Loucy (cell line): Measurements from ENCODE around the gene LZTFL1.

Experiments used
- H2AFZ ChIP-seq: fragments of 200-600 bp; sonication (generic); 2 replicates; pipeline ENCODE4 v1.6.0; 2016; ENCODE audit warnings: antibody characterized with exemption, mild to moderate bottlenecking, low read length, moderate library complexity
- H3F3A ChIP-seq: fragments of 200-600 bp; 2 replicates; pipeline ENCODE4 v1.6.0; 2016; ENCODE audit warnings: antibody characterized with exemption, low read depth, mild to moderate bottlenecking
- H3K27me3 ChIP-seq: fragments of 200-600 bp; sonication (generic); 2 replicates; pipeline ENCODE4 v1.6.1; 2014; ENCODE audit warnings: low read length, mild to moderate bottlenecking; ENCODE audit not compliant: insufficient read depth, poor library complexity, severe bottlenecking
- H3K36me3 ChIP-seq: fragments of 200-600 bp; sonication (generic); 2 replicates; pipeline ENCODE4 v1.6.1; 2016; ENCODE audit warnings: low read length; ENCODE audit not compliant: insufficient read depth
- H3K4me1 ChIP-seq: fragments of 200-600 bp; sonication (generic); 2 replicates; pipeline ENCODE4 v1.5.1; 2014; ENCODE audit warnings: low read length, mild to moderate bottlenecking; ENCODE audit not compliant: insufficient read depth, poor library complexity, severe bottlenecking
- H3K4me2 ChIP-seq: fragments of 200-600 bp; sonication (generic); 2 replicates; pipeline ENCODE4 v1.6.0; 2014; ENCODE audit warnings: antibody characterized with exemption, low read length, low read depth, mild to moderate bottlenecking; ENCODE audit not compliant: poor library complexity, severe bottlenecking
- H3K4me3 ChIP-seq: fragments of 200-600 bp; sonication (generic); 2 replicates; pipeline ENCODE4 v1.5.1; 2014; ENCODE audit warnings: low read length, mild to moderate bottlenecking, mixed read lengths; ENCODE audit not compliant: poor library complexity, severe bottlenecking
- H3K79me2 ChIP-seq: fragments of 200-600 bp; sonication (generic); 2 replicates; pipeline ENCODE4 v1.6.1; 2014; ENCODE audit warnings: low read length; ENCODE audit not compliant: insufficient read depth
- H3K9ac ChIP-seq: fragments of 200-600 bp; sonication (generic); 2 replicates; pipeline ENCODE4 v1.6.0; 2014; ENCODE audit warnings: mild to moderate bottlenecking, low read depth, low read length, moderate library complexity; ENCODE audit not compliant: poor library complexity, severe bottlenecking
- H3K9me2 ChIP-seq: fragments of 200-600 bp; sonication (generic); replicated peaks from 2 replicates; pipeline ENCODE4 v1.6.1; 2016; ENCODE audit warnings: low read depth, low read length, mixed read lengths
- H3K9me3 ChIP-seq: fragments of 200-600 bp; sonication (generic); 2 replicates; pipeline ENCODE4 v1.6.1; 2014; ENCODE audit warnings: mild to moderate bottlenecking, antibody characterized with exemption, low read length, low read depth; ENCODE audit not compliant: insufficient read depth
- H4K20me1 ChIP-seq: fragments of 200-600 bp; sonication (generic); 2 replicates; pipeline ENCODE4 v1.6.0; 2014; ENCODE audit warnings: antibody characterized with exemption, low read length, mild to moderate bottlenecking; ENCODE audit not compliant: insufficient read depth, poor library complexity, severe bottlenecking
- EZH2phosphoT487 ChIP-seq: fragments of 200-600 bp; IDR thresholded peaks from 2 replicates; pipeline ENCODE4 v1.6.1; 2018; ENCODE audit warnings: antibody characterized with exemption, mild to moderate bottlenecking, moderate library complexity, borderline replicate concordance
- TF ChIP-seq, protein P1 (sequence below): fragments of 200-600 bp; sonication (generic); conservative IDR thresholded peaks from 2 replicates; pipeline ENCODE4 v1.5.1; 2014; ENCODE audit warnings: mild to moderate bottlenecking, antibody characterized with exemption, low read length

The LZTFL1 gene

DNA sequence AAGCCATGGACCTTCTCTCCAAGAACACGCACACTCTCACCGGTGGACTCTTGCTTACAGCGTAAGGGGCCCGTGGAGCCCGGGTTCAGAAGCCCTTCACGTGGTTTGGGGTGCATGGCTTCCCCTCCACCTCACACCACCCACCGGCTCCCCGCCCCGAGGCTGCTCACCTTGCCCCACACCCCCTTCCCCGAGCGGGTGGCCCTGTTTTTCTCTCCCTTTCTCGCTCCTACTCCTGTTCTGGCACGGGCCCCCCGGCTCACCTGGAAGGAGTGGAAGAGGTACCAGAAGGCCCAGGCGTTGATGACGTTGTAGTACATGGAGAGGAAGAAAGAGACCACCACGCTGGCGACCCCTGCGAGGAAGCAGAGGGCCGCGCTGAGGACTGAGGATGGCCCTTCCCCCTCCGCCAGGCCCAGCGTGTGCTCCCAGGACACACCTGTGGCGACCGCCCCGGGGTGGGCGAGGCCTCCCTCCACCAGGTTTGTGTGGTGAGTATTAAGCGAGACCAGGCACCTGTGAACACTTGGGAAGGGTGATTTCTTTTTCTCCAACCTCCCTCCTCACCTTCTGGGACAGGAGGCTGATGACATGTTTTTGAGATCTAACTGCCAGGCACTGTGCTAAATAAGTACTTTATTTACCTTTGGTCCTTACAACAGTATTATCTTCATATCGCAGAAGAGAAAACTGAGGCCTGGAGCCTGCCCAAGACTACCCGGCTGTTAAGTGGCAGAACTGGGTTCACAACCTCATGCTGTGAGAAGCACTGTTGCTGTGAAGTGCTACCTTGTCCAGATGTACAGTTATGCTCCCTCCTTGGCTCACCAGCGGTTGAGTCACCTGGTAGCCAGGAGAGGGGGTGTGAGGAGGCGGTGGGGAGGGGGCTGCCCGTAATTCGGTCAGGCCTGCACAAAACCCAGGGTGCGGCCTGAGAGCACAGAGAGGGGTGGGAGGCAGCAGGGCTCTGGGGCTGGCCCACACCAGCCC is 61.9 kb downstream of the LZTFL1 start:
- no peaks in the 10 kb centered on the region for H3K36me3 ChIP-seq

DNA sequence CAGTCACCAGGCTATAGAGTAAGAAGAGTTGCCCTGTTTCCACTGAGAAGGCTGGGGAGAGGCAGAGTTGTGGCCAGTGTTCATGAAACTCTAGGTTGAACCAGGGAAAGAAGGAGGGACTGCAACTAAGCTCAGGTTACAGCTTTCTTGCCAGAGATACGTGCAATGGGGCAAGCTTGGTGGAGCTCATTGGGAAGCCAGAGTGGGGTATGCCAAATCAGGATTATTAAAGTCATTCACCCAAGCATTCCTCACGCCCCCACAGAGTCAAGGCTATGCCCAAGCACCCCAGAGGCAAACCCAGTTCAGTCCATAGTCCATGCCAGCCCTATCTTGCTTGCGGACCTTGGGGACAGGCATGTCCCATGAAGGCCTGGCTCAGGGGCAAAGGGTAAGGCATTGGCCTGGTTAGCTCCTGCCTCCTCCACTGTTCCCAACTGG is 63.1 kb downstream of the LZTFL1 start:
- Histone ChIP-seq H3F3A (no peaks in the 10 kb centered on the region), H3K9me3 (no peaks in the 10 kb centered on the region), H2AFZ (no peak overlapping the region), H3K4me2 (no peak overlapping the region), H3K36me3 (no peaks in the 10 kb centered on the region), H4K20me1 (no peaks in the 10 kb centered on the region), H3K27me3 (peaks cover 9% of the 10 kb centered on the region), H3K9ac (no peak overlapping the region), H3K4me1 (no peaks in the 10 kb centered on the region), H3K4me3 (no peak overlapping the region), H3K9me2 (no peaks in the 10 kb centered on the region), H3K79me2 (no peaks in the 10 kb centered on the region)
- TF ChIP-seq, protein P1, sequence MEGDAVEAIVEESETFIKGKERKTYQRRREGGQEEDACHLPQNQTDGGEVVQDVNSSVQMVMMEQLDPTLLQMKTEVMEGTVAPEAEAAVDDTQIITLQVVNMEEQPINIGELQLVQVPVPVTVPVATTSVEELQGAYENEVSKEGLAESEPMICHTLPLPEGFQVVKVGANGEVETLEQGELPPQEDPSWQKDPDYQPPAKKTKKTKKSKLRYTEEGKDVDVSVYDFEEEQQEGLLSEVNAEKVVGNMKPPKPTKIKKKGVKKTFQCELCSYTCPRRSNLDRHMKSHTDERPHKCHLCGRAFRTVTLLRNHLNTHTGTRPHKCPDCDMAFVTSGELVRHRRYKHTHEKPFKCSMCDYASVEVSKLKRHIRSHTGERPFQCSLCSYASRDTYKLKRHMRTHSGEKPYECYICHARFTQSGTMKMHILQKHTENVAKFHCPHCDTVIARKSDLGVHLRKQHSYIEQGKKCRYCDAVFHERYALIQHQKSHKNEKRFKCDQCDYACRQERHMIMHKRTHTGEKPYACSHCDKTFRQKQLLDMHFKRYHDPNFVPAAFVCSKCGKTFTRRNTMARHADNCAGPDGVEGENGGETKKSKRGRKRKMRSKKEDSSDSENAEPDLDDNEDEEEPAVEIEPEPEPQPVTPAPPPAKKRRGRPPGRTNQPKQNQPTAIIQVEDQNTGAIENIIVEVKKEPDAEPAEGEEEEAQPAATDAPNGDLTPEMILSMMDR, result no peak
- TF ChIP-seq EZH2phosphoT487, result no peak

More for the DNA sequence above, 61.9 kb downstream of the LZTFL1 start:
- Histone ChIP-seq H2AFZ (no peak overlapping the region), H3K9ac (no peak overlapping the region), H3K4me2 (no peak overlapping the region), H4K20me1 (no peaks in the 10 kb centered on the region), H3K4me3 (no peak overlapping the region), H3K9me3 (no peaks in the 10 kb centered on the region), H3K9me2 (no peaks in the 10 kb centered on the region), H3K4me1 (no peaks in the 10 kb centered on the region), H3K79me2 (no peaks in the 10 kb centered on the region), H3F3A (no peaks in the 10 kb centered on the region), H3K27me3 (peaks cover 9% of the 10 kb centered on the region)
- TF ChIP-seq, protein P1, result no peak
- no peak for TF ChIP-seq EZH2phosphoT487

DNA sequence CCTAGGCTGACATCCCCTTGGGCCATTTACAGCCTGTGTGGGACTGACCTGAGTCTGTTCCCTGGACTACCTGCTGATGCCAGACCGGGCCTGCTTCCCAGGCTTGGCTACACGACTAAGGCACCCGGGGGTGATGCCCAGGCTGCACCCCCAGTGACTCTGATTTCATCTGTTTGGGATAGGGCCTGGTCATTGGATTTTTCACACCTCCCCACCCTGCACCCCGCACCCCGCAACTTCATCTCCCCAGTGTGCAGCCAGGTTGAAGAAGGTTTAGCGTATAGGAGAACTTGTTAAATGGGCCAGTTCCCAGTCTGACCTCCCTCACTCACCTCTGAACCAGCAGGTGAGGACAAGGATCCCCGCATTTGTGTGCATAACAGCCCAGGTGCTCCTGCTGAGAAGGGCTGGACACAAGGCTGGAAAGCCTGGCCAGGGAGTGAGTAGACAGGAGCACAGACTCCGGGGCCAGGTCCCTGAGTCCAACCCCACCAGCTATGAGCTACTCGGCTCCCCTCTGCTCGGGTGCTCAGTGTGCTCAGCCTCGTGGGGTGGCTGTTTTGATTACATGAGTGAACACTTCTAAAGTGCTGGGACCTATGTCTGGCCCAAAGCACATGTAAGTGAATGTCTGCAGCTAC is 64.1 kb downstream of the LZTFL1 start:
- no peak overlapping the region for H2AFZ ChIP-seq

More for the DNA sequence above, 64.1 kb downstream of the LZTFL1 start:
- Histone ChIP-seq H3K79me2 (no peaks in the 10 kb centered on the region), H3F3A (no peaks in the 10 kb centered on the region), H3K4me1 (no peaks in the 10 kb centered on the region), H4K20me1 (no peaks in the 10 kb centered on the region), H3K9me2 (no peaks in the 10 kb centered on the region), H3K4me3 (no peak overlapping the region), H3K4me2 (no peak overlapping the region), H3K9ac (no peak overlapping the region), H3K27me3 (peaks cover 9% of the 10 kb centered on the region), H3K9me3 (no peaks in the 10 kb centered on the region), H3K36me3 (no peaks in the 10 kb centered on the region)
- TF ChIP-seq, protein P1, result no peak
- TF ChIP-seq EZH2phosphoT487, result no peak
